OCI-LY3 (cell line): ENCODE results near the gene ZBTB45.

Experiments used
- EZH2phosphoT487 ChIP-seq: fragments of 200-600 bp; shearing (Covaris generic); IDR thresholded peaks from 2 replicates; pipeline ENCODE4 v1.6.1; 2018; ENCODE audit warnings: antibody characterized with exemption, mixed run types, low read depth
- TF ChIP-seq, protein P1 (sequence below): fragments of 200-600, 300-600 bp; sonication (generic); IDR thresholded peaks from 2 replicates; pipeline ENCODE4 v1.5.1; 2014; ENCODE audit warnings: antibody characterized with exemption, low read length, low read depth

DNA sequence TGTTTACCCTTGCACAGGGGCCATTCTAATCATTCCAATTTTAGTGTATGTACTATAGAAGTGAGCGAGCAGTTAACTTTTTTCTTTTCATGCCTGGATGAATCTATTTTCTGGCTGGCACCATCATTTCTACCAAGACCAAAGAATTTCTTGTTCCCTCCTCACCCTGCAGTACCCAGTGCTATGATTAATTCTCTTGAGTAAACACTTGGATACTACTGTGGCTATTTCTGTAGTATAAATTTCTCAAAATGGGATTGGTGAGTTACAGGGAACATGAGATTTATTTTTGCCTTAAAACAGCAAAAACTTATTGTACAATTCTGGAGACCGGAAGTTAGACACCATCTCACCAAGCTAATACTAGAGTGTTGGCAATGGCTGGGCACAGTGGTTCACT lies 35.8 kb downstream of the ZBTB45 start:
- TF ChIP-seq, protein P1, sequence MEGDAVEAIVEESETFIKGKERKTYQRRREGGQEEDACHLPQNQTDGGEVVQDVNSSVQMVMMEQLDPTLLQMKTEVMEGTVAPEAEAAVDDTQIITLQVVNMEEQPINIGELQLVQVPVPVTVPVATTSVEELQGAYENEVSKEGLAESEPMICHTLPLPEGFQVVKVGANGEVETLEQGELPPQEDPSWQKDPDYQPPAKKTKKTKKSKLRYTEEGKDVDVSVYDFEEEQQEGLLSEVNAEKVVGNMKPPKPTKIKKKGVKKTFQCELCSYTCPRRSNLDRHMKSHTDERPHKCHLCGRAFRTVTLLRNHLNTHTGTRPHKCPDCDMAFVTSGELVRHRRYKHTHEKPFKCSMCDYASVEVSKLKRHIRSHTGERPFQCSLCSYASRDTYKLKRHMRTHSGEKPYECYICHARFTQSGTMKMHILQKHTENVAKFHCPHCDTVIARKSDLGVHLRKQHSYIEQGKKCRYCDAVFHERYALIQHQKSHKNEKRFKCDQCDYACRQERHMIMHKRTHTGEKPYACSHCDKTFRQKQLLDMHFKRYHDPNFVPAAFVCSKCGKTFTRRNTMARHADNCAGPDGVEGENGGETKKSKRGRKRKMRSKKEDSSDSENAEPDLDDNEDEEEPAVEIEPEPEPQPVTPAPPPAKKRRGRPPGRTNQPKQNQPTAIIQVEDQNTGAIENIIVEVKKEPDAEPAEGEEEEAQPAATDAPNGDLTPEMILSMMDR: no peak
- TF ChIP-seq EZH2phosphoT487: no peak
